GM19351 (cell line): ENCODE measurements around the gene OSBPL10.

Experiments
- ATAC-seq: cut with Tn5 transposase; IDR thresholded peaks from one replicate; pipeline ENCODE4 v1.9.1; 2021; ENCODE audit warnings: mild to moderate bottlenecking, moderate library complexity; ENCODE audit not compliant: unreplicated experiment

The OSBPL10 gene

DNA sequence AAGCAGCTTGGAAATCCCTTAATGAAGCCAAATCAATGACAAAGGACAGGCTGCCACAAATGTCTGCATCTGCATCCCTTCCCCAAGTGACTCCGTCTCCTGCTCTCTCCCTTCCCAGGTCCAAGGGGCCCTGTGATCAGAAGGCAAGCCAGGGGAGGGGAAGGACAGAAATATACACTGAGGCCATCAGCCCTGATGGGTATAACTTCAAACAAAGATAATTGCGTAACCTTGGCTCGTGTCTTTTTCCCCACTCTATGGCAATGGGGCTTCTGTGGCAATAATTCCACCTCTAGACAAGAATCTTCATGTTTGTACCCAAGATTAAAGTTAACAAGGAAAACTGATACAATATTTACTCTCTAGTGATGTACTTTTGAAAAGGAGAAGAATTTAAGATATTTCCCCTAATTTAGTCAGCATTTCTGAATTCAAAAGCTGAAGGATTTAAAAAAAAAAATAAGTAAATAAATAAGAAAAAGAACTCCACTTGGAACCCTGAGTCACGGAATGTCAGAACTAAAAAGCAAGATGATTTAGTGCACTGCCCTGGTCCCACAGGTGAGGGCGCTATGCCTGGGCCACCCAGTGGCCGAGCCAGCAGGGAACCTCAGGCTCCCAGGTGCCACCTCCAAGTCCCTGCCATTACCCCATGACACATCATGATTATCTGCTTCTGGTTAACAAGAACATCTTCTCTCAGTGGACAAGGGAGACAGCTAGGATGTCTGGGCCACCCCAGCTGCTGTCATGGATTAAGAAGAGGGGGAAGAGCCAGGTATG is 293.9 kb downstream of the OSBPL10 start:
- ATAC-seq, result no peak

DNA sequence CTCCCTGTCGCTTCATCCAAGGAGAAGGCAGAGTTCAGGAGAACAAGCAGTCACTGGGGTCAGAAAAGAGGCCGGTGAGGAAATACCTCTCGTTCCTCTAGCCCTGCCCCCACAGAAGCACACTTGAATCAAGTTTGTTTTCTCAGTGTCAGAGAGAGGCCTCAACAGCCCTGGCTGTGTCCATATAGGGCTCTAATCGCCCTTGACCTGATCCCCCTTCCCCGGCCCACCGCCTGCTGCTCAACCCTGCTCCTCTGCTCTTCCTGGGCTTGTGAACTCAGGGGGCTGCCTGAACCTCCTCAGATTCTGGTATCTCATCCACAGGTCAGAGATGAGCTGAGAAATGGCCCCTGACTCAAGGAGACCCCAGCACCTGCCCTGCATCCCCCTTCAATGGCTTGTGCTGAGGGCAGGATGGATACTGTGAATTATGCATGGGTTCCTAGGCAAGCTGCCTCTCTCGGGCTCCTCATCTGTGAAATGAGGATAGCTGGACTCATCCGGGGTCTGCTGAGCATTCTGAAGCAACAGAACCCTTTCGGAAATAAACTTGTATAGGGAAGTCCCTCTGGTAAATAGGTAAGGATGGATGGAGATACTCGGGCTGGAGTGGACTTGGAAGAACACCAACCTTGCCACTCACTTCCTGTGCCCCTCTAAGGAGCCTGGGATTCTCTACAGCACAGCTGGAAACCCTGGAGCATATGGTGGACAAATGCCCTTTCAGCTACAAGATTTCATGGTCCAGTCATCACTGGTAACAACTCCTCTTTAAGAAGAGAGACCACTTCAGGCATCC is 300.8 kb downstream of the OSBPL10 start:
- no peak for ATAC-seq

- ATAC-seq, result no peak
Observed at GRCh38 chr3:31676556-31676955, 304.5 kb downstream of the OSBPL10 start.

GRCh38 chr3:31673950-31674349 is 307.1 kb downstream of the OSBPL10 start:
- ATAC-seq, result no peak

DNA sequence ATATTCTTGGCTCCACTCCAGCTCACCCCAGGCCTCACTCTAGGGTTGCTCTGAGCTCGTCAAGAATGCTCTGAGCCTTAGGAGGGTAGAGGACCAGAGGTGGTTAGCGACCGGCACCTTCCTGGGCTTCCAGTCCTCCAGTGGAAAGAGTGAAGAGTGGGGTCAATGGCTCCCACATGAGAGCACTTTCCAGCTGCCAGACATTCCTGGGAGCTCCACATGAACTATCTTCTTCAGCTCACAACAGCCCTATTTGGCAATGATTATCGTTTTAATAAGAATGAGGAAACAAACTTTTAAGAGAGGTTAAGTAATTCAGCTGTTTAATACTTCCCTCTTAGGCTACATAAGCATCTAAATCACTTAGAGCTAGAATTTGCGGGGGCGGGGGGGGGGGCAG is 309.1 kb downstream of the OSBPL10 start:
- no peak for ATAC-seq

DNA sequence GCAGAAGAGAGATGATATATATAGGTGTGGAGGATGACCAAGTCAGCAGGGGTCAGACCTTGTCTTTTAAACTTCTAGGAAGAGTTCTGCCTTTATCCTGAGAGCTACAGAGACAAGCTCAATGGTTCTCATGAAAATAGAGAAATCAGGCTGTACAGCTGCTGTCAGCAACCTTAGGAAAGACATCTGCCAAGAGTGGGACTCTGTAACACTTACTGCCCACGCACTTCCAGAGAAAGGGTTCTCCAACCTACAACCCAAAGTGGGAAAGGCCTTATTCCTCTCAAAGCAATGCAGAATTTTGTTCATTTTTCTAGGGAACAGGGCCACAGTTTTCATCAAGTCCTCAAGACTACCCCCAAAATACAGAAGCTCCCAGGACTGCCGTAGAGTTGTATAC is 309.6 kb downstream of the OSBPL10 start:
- no peak for ATAC-seq

DNA sequence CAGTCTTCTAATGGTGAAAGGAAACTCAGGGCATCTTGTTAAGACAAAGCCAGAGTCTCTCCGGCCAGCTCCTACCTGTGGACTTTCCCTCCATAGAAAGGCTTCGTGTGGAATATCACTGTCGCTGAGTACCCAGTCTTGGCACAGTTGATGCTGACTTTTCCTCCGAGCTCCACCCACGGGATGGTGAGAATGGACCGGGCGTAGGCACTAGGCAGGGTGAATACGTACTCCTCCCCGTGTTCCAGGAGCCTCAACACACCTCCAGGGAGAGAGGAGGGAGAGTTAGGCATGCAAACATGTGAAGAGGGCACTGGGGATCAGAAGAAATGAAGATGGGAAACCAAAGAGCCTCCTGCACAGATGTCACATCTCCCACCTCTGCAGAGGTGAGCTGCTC is 310.3 kb downstream of the OSBPL10 start:
- no peak for ATAC-seq

DNA sequence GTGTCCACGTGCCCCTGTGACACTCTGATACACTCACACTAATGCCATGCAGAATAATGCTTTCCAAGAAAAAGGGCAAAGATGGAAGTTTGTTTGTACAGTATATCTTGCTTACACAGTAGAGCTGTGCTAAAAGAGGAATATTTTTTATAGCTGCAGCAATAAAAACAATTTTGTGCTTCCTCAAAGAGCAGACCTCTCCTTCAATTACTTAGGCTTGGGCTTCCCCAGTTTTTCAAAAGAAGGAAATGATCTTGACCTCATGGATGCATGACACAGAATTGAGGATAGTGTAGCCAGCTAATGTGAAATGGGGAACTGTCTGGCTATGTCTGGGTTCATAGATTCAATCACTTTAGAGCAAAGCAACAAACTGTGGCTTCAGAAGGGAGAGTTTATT is 310.9 kb downstream of the OSBPL10 start:
- ATAC-seq, result no peak

DNA sequence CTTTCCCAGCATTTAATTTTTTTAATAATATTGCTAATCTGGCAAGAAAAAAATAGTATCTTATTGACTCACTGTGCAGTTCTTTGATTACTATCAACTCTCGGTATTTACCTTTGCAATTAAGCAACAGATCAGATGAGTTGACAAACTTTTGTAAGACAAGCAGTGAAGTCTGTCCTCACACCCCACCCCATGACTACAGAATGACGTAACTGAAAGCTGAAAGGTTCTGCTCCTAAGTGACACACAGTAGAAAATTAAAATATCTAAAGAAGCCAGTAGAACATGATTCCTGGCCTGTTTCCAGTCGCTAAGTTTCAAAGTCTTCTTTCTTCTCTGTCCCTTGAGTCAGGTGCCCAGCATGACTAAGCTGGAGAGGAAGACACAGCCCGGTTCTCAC is 312.8 kb downstream of the OSBPL10 start:
- no peak for ATAC-seq

DNA sequence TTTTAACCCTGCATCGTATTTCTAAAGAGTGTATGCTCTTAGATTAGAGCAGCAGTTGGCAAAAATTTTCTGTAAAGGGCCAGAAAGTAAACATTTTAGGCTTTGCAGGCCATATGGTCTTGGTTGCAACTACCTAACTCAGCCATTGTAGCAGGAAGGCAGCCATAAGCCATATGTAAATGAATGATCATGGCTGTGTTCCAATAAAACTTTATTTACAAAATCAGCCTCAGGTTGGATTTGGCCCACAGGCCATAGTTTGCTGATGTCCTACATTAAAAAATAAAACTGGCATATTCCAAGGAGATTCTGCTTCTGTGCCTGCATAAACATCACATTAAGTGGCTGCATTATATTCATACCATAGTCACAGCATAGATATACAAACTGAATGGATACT is 313.5 kb downstream of the OSBPL10 start:
- ATAC-seq, result no peak

- no peak for ATAC-seq
Observed at GRCh38 chr3:31664031-31664430, 317.0 kb downstream of the OSBPL10 start.

GRCh38 chr3:31661993-31662670 is 318.9 kb downstream of the OSBPL10 start:
- no peak for ATAC-seq

GRCh38 chr3:31661286-31661685 is 319.8 kb downstream of the OSBPL10 start:
- no peak for ATAC-seq

DNA sequence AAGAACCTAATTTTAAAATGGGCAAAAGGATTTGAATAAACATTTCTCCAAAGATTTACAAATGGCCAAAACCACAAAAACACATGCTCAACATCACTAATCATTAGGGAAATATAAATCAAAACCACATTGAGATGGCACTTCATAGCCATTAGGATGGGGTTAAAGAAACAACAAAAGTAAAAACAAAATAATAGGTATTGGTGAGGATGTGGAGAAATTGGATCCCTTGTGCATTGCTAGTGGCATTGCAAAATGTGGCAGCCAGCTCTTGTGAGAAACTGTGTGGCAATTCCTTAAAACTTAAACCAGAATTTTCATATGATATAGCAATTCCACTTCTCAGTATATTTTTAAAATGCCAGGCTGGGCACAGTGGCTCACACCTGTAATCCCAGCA is 321.8 kb downstream of the OSBPL10 start:
- no peak for ATAC-seq

DNA sequence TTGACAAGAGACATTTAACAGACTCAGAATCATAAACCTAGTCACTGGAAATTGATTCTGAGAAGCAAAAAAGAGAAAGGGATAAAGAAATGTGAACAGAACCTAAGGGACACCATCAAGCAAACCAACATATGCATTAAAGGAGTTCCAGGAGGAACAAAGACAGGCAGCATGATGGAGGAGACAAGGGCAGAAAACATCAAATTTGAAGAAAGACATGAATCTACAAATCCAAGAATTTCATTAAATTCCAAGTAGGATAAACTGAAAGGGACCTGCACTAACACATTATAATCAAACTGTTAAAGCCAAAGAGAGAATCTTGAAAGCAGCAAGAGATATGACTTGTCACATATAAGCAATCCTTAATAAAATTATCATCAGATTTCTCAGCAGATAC is 326.1 kb downstream of the OSBPL10 start:
- no peak for ATAC-seq

DNA sequence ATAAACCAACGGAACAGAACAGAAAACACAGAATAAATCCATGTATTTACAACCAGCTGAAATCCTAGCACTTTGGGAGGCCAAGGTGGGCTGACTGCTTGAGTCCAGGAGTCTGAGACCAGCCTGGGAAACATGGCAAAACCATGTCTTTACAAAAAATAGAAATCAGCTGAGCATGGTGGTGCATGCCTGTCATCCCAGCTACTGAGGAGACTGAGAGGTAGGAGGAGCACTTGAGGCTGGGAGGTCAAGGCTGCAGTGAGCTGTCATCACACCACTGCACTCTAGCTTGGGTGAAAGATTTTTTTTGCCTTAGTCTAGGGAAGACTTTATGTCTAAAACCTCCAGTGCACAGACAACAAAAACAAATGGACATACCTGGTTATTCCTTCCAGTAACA is 327.6 kb downstream of the OSBPL10 start:
- no peak for ATAC-seq

DNA sequence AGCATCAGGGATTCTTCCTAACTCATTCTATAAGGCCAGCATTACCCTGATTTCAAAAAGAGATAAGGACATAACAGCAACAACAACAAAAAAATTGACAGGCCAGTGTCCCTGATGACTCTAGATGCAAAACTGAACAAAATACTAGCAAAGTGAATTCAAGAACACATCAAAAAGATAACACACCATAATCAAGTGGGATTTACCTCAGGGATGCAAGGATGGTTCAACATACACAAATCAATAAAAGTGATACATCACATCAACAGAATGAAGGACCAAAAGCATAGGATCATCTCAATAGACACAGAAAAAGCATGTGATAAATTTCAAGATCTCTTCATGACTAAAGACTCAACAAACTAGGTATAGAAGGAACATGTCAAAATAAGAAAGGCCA is 328.8 kb downstream of the OSBPL10 start:
- ATAC-seq, result no peak

DNA sequence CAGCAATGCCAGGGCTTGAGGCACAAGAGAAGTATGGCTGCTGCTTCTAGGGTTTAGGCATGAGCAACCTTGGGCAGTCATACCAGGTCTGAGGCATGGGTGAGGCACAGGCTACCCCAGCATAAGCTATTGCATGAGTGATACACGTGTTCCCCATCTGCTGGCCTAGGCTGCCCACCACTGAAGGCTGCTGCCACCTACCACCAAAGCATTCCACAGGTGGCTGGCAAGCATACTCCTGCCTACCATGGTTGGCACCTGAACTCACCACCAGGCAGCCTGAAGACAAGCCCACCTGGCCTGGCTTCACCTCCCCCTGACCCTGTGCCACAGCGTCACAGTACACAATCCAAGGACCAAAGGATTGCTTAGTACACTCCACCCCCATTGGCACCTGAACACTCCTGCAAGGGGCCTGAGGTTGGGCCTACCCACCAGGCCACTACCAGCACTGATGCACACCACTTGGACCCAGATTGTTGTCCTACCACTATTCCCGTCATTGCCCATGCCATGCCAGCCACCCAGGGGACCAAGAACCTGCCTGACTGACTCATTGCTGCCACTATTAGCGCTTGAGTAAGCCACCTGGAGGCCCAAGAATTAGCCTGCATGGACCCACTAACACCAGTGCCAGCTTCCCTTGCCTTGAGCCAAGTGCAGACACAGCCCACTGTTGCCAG is 332.6 kb downstream of the OSBPL10 start:
- no peak for ATAC-seq

- no peak for ATAC-seq
Observed at GRCh38 chr3:31645256-31645655, 335.8 kb downstream of the OSBPL10 start.

GRCh38 chr3:31639828-31640227 is 341.2 kb downstream of the OSBPL10 start:
- no peak for ATAC-seq
